Activated CD8-positive, alpha-beta memory T cell treated with anti-CD3 and anti-CD28 coated beads, Interleukin-2, amount 10 ng/mL, durations not matched to agents 7 days and 5 days (primary cell): Measurements from ENCODE around the gene POLR2F. TPM values are rescaled to one million over a fixed set of nuclear protein-coding genes. Genes with fewer than 3 reads are reported as not detected.

Source experiments
- ATAC-seq: fragments of 150-1000 bp; cut with Tn5 transposase; one replicate; pipeline ENCODE4 v1.10.0; 2021; ENCODE audit warnings: moderate library complexity
- CTCF ChIA-PET: fragments of 350-600 bp; sonication (Branson Sonifier 250); formaldehyde crosslinking; loops from one replicate; lab custom pipeline; 2021; ENCODE audit warnings: antibody characterized with exemption; lab: Charles Lee
- DNase-seq: peaks from one replicate; pipeline ENCODE4 v3.0.0-alpha.2; 2020
- H3K27ac Mint-ChIP-seq: one replicate; pipeline ENCODE4 v1.8.0; 2021; ENCODE audit warnings: mild to moderate bottlenecking, mixed read lengths
- H3K27me3 Mint-ChIP-seq: one replicate; pipeline ENCODE4 v1.8.0; 2021; ENCODE audit warnings: mixed read lengths
- H3K36me3 Mint-ChIP-seq: one replicate; pipeline ENCODE4 v1.8.0; 2021; ENCODE audit warnings: mild to moderate bottlenecking, mixed read lengths
- H3K4me1 Mint-ChIP-seq: one replicate; pipeline ENCODE4 v1.8.0; 2021; ENCODE audit warnings: mixed read lengths
- H3K4me3 Mint-ChIP-seq: one replicate; pipeline ENCODE4 v1.8.0; 2021; ENCODE audit warnings: mild to moderate bottlenecking, moderate library complexity, mixed read lengths
- H3K9me3 Mint-ChIP-seq: one replicate; pipeline ENCODE4 v1.8.0; 2022; ENCODE audit warnings: low read depth, mixed read lengths
- total RNA-seq, 2 experiments: library from RNA; stranded (reverse); gene quantifications; one replicate each; pipeline ENCODE4 v1.2.3, GENCODE V29; 2021

The POLR2F gene
- total RNA-seq, 2 experiments from 2014 or later, result 77.4 to 81.0 TPM

GRCh38 chr22:37916311-37916710 is 37.2 kb upstream of the POLR2F start:
- Mint-ChIP-seq H3K27ac (no peak overlapping the region), H3K36me3 (peaks cover 2% of the 10 kb centered on the region), H3K27me3 (no peaks in the 10 kb centered on the region), H3K4me3 (no peak overlapping the region), H3K4me1 (peaks cover 7% of the 10 kb centered on the region), H3K9me3 (no peaks in the 10 kb centered on the region)
- CTCF ChIA-PET, result interaction anchor here (1.7 kb wide), 1 partner anchor 18 kb away, joined by 6 read pairs; no protein-coding TSS in a partner anchor
- DNase-seq (no peak), ATAC-seq (no peak)

GRCh38 chr22:37917874-37918548 is 35.5 kb upstream of the POLR2F start:
- Mint-ChIP-seq H3K4me3 (no peak overlapping the region), H3K36me3 (peaks cover 2% of the 10 kb centered on the region), H3K27me3 (no peaks in the 10 kb centered on the region), H3K9me3 (no peaks in the 10 kb centered on the region), H3K4me1 (peaks cover 7% of the 10 kb centered on the region), H3K27ac (peak overlapping the region; percentile 11)
- DNase-seq (no peak), ATAC-seq (no peak)
- CTCF ChIA-PET, result interaction anchor here (1.0 to 3.5 kb wide), 3 partner anchors 14 to 100 kb away, joined by 3 to 13 read pairs (median 6); no protein-coding TSS in a partner anchor

- no peak for DNase-seq
- Mint-ChIP-seq H3K27me3 (no peaks in the 10 kb centered on the region), H3K27ac (no peak overlapping the region), H3K36me3 (peaks cover 2% of the 10 kb centered on the region), H3K4me1 (peaks cover 7% of the 10 kb centered on the region), H3K4me3 (no peak overlapping the region), H3K9me3 (no peaks in the 10 kb centered on the region)
- no peak for ATAC-seq
- CTCF ChIA-PET, result interaction anchor here (1.0 to 3.5 kb wide), 3 partner anchors 13 to 100 kb away, joined by 3 to 13 read pairs (median 7); no protein-coding TSS in a partner anchor
Measured at GRCh38 chr22:37918580-37919270, 34.8 kb upstream of the POLR2F start.

GRCh38 chr22:37920126-37920525 is 33.4 kb upstream of the POLR2F start:
- DNase-seq, result no peak
- no peaks in the 10 kb centered on the region for H3K9me3 Mint-ChIP-seq
- H3K27ac Mint-ChIP-seq, result peak overlapping the region; percentile 81
- peak; percentile 24 for ATAC-seq
- CTCF ChIA-PET, result interaction anchor here (0.7 to 3.5 kb wide), 3 partner anchors 12 to 64 kb away, joined by 3 to 13 read pairs (median 7); partner anchors contain the start of gene SOX10
- peak overlapping the region; percentile 21 for H3K4me3 Mint-ChIP-seq
- H3K36me3 Mint-ChIP-seq, result peaks cover 2% of the 10 kb centered on the region
- peaks cover 7% of the 10 kb centered on the region for H3K4me1 Mint-ChIP-seq
- no peaks in the 10 kb centered on the region for H3K27me3 Mint-ChIP-seq

GRCh38 chr22:37922191-37922590 is 31.3 kb upstream of the POLR2F start:
- CTCF ChIA-PET, result interaction anchor here (1.3 kb wide), 1 partner anchor 12 kb away, joined by 4 read pairs; no protein-coding TSS in a partner anchor
- no peak for DNase-seq

GRCh38 chr22:37923927-37924326 is 29.6 kb upstream of the POLR2F start:
- Mint-ChIP-seq H3K36me3 (peaks cover 2% of the 10 kb centered on the region), H3K9me3 (no peaks in the 10 kb centered on the region), H3K27ac (no peak overlapping the region), H3K4me1 (peaks cover 5% of the 10 kb centered on the region), H3K4me3 (no peak overlapping the region), H3K27me3 (no peaks in the 10 kb centered on the region)
- CTCF ChIA-PET, result interaction anchor here (1.9 kb wide), 1 partner anchor 10 kb away, joined by 5 read pairs; no protein-coding TSS in a partner anchor
- ATAC-seq (no peak), DNase-seq (no peak)

More at GRCh38 chr22:37922191-37922590, 31.3 kb upstream of the POLR2F start:
- Mint-ChIP-seq H3K27me3 (no peaks in the 10 kb centered on the region), H3K4me3 (no peak overlapping the region), H3K36me3 (peaks cover 2% of the 10 kb centered on the region), H3K9me3 (no peaks in the 10 kb centered on the region), H3K27ac (no peak overlapping the region), H3K4me1 (peaks cover 7% of the 10 kb centered on the region)
- ATAC-seq, result no peak

GRCh38 chr22:37924386-37925065 is 29.0 kb upstream of the POLR2F start:
- no peak overlapping the region for H3K27ac Mint-ChIP-seq
- H3K4me3 Mint-ChIP-seq, result no peak overlapping the region
- CTCF ChIA-PET, result interaction anchor here (1.9 kb wide), 1 partner anchor 10 kb away, joined by 5 read pairs; no protein-coding TSS in a partner anchor
- peaks cover 5% of the 10 kb centered on the region for H3K4me1 Mint-ChIP-seq
- ATAC-seq (no peak), DNase-seq (no peak)
- H3K36me3 Mint-ChIP-seq, result peaks cover 2% of the 10 kb centered on the region
- H3K9me3 Mint-ChIP-seq, result no peaks in the 10 kb centered on the region
- H3K27me3 Mint-ChIP-seq, result no peaks in the 10 kb centered on the region

- Mint-ChIP-seq H3K27ac (no peak overlapping the region), H3K36me3 (no peaks in the 10 kb centered on the region), H3K9me3 (no peaks in the 10 kb centered on the region), H3K4me3 (no peak overlapping the region), H3K4me1 (peaks cover under 1% of the 10 kb centered on the region), H3K27me3 (no peaks in the 10 kb centered on the region)
- ATAC-seq (no peak), DNase-seq (no peak)
- CTCF ChIA-PET, result interaction anchor here (1.9 kb wide), 1 partner anchor 9 kb away, joined by 5 read pairs; no protein-coding TSS in a partner anchor
Measured at GRCh38 chr22:37925330-37925729, 28.2 kb upstream of the POLR2F start.

- H3K27ac Mint-ChIP-seq, result no peak overlapping the region
- no peaks in the 10 kb centered on the region for H3K27me3 Mint-ChIP-seq
- no peaks in the 10 kb centered on the region for H3K36me3 Mint-ChIP-seq
- CTCF ChIA-PET, result no interaction called here
- ATAC-seq, result no peak
- H3K9me3 Mint-ChIP-seq, result no peaks in the 10 kb centered on the region
- no peaks in the 10 kb centered on the region for H3K4me1 Mint-ChIP-seq
- no peak overlapping the region for H3K4me3 Mint-ChIP-seq
- DNase-seq, result no peak
Measured at GRCh38 chr22:37925767-37926166, 27.7 kb upstream of the POLR2F start.

GRCh38 chr22:37926358-37926757 is 27.1 kb upstream of the POLR2F start:
- CTCF ChIA-PET, result no interaction called here

GRCh38 chr22:37926771-37927636 is 26.5 kb upstream of the POLR2F start:
- no peaks in the 10 kb centered on the region for H3K36me3 Mint-ChIP-seq
- DNase-seq, result no peak
- no peaks in the 10 kb centered on the region for H3K4me1 Mint-ChIP-seq
- no peak overlapping the region for H3K4me3 Mint-ChIP-seq
- H3K27me3 Mint-ChIP-seq, result no peaks in the 10 kb centered on the region
- H3K9me3 Mint-ChIP-seq, result no peaks in the 10 kb centered on the region
- no peak for ATAC-seq
- H3K27ac Mint-ChIP-seq, result no peak overlapping the region
- CTCF ChIA-PET, result no interaction called here

More at GRCh38 chr22:37926358-37926757, 27.1 kb upstream of the POLR2F start:
- ATAC-seq (no peak), DNase-seq (no peak)
- Mint-ChIP-seq H3K27ac (no peak overlapping the region), H3K36me3 (no peaks in the 10 kb centered on the region), H3K4me1 (no peaks in the 10 kb centered on the region), H3K27me3 (no peaks in the 10 kb centered on the region), H3K4me3 (no peak overlapping the region), H3K9me3 (no peaks in the 10 kb centered on the region)

- no peak for ATAC-seq
- no peaks in the 10 kb centered on the region for H3K27me3 Mint-ChIP-seq
Measured at GRCh38 chr22:37927637-37927936, 25.9 kb upstream of the POLR2F start.

More at GRCh38 chr22:37927637-37927936, 25.9 kb upstream of the POLR2F start:
- no peak overlapping the region for H3K27ac Mint-ChIP-seq
- CTCF ChIA-PET, result interaction anchor here (1.0 kb wide), 1 partner anchor 21 kb away, joined by 3 read pairs; the partner anchor contains the start of gene MICALL1
- no peaks in the 10 kb centered on the region for H3K36me3 Mint-ChIP-seq
- DNase-seq, result no peak
- no peak overlapping the region for H3K4me3 Mint-ChIP-seq
- H3K4me1 Mint-ChIP-seq, result no peaks in the 10 kb centered on the region
- no peaks in the 10 kb centered on the region for H3K9me3 Mint-ChIP-seq
